Astrocyte of the cerebellum (primary cell): Measurements from ENCODE around the gene MAPK10.

Source experiments
- DNase-seq: peaks from one replicate; pipeline ENCODE4 v3.0.0-alpha.2; 2011; ENCODE audit warnings: low read depth
- H3K4me3 ChIP-seq: 2 replicates; pipeline ENCODE4 v1.5.1; 2011; ENCODE audit warnings: mild to moderate bottlenecking, low read depth, low read length, moderate library complexity
- in situ Hi-C: cut with HindIII; loops from 2 replicates; pipeline ENCODE4 v1.10.0; 2017; ENCODE audit warnings: low sequenced_read_pairs
- TF ChIP-seq, protein P1 (sequence below): IDR thresholded peaks from 2 replicates; pipeline ENCODE4 v1.5.1; 2012; ENCODE audit warnings: low read length, low read depth, moderate library complexity, mild to moderate bottlenecking; ENCODE audit errors: missing control alignments

Gene MAPK10

DNA sequence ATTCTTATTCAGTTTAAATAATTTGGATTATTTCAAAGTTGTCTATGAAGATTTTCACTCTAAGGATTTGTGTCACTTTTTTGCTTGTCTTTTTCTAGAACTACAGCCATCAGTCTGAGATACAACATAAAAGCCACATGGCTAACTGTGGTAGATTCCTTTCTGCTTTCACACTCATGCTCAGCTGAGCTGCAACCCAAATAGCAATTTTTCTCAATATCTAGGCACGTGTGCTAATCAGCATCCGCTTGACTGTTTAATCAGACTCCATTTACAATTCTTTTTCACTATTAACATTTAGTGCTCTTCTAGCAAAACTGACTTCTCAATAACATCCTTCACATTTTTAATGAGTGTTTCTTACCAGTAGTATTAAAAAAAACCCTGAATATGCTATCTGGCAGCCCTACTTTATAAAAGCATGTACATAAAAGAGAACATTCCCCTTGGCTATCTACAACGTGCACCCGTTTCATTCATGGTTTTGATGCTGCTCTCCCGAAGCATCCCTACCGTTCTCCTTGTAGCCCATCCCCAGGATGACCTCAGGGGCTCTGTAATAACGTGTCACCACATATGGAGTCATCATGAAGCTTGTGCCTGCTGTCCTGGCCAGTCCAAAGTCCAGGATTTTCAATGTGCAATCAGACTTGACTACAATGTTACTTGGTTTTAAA lies 259.2 kb downstream of the MAPK10 start:
- TF ChIP-seq, protein P1, sequence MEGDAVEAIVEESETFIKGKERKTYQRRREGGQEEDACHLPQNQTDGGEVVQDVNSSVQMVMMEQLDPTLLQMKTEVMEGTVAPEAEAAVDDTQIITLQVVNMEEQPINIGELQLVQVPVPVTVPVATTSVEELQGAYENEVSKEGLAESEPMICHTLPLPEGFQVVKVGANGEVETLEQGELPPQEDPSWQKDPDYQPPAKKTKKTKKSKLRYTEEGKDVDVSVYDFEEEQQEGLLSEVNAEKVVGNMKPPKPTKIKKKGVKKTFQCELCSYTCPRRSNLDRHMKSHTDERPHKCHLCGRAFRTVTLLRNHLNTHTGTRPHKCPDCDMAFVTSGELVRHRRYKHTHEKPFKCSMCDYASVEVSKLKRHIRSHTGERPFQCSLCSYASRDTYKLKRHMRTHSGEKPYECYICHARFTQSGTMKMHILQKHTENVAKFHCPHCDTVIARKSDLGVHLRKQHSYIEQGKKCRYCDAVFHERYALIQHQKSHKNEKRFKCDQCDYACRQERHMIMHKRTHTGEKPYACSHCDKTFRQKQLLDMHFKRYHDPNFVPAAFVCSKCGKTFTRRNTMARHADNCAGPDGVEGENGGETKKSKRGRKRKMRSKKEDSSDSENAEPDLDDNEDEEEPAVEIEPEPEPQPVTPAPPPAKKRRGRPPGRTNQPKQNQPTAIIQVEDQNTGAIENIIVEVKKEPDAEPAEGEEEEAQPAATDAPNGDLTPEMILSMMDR: no peak
- DNase-seq: no peak
- in situ Hi-C loops: no loop called here
- no peak overlapping the region for H3K4me3 ChIP-seq

DNA sequence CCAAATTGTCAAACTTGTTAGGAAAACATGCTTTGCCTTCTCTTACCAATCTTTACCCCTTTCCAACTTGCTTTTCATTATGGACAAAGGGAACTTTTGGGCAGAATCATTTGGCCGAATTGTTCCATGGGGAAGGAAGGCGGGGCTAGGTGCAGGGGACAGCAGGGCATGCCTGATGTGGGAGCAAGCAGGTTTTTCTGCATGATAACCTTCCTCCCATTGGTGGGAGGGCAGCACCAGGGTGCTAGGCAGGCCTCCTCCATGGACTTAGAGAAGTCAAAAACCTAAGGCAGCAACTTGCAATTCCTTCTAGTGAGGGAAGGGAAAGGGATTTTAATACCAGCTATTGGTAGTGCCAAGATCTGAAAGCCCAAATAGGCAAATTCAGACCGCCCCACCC lies 260.5 kb downstream of the MAPK10 start:
- TF ChIP-seq, protein P1: no peak
- in situ Hi-C loops: no loop called here
- no peak for DNase-seq
- H3K4me3 ChIP-seq: no peak overlapping the region

DNA sequence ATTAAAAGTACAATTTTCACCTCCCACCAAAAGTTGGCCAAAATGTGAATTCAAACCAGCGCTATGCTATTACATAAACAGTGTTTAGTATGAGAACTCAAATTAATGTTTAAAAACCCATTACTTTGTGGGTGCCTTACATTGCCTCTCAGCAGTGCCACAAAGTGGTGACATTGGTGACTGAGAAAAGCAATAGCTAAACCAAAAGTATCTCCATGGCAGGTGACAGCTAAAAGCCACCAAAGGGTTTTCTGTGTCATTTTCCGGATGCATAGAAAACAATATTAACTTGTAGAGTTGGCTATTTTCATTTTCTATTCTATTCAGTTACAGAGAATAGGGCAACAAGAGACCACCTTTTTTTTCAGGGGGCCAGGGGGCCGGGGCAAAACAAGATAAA lies 261.2 kb downstream of the MAPK10 start:
- TF ChIP-seq, protein P1: no peak
- DNase-seq: no peak
- H3K4me3 ChIP-seq: no peak overlapping the region
- in situ Hi-C loops: no loop called here

DNA sequence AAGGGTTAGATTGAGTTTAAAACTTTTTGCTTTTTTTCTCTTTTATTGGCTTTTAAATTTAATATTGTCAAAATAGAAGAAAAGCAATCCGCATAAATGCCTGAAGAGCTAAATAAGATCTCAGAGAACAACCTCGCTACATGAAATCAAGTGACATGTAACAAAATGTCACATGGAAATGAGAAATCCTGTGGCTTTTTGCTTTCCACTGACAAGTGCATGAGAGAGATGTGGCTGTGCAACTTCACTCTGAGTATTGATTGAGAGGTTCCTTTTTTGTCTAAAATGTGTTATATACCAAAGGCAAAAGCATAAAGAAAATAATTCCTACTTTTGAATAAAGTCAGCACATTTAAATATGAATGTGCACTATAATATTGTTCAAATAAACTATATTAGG lies 263.5 kb downstream of the MAPK10 start:
- no peak overlapping the region for H3K4me3 ChIP-seq
- DNase-seq: no peak
- in situ Hi-C loops: no loop called here
- TF ChIP-seq, protein P1: no peak

DNA sequence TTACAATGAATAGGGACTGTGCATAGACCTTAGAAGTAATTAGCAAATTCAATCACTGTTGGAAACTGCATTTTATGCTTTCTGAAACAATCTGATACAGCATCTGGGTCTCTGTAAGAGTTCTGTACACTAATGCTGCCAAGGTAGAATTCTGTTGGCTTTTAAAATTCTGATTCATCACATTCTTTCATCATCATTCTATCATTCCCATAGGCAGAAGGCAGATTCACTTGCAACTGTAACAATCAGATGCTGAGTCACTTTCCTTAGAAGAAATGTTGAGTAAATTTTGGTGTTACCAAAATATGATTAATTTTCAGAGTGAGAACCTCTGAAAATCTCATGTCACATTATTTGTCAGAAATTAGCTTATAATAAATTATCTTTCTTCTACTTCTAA lies 267.2 kb downstream of the MAPK10 start:
- TF ChIP-seq, protein P1: no peak
- peak; percentile 55 for DNase-seq
- in situ Hi-C loops: no loop called here
- no peak overlapping the region for H3K4me3 ChIP-seq

DNA sequence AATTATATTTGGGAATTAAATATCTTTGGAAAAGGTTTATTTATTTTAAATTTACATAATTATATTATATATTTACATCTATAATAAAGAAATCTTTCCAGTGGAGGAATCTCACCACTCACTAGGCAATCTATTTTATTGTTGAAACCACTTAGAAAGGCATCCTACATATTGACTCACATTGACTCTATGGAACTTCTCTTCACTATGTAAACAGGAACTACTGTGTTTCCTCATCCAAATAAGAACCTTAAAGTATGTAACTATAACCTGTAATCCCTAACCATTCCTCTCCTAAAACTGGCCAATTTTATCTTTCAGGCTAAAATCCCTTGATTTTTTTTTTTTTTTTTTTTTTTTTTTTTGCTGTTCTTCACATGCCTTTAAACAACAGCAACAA lies 268.7 kb downstream of the MAPK10 start:
- no peak overlapping the region for H3K4me3 ChIP-seq
- no peak for DNase-seq
- TF ChIP-seq, protein P1: no peak
- in situ Hi-C loops: no loop called here
